HG03108 (cell line): ENCODE data around the gene ORMDL3.
"Not testable (repeated sequence)": the region's sequence is repeated elsewhere in the genome, so short reads cannot be mapped to it uniquely, and the experiment has no call there.

ENCODE experiments used
- ATAC-seq: cut with Tn5 transposase; IDR thresholded peaks from one replicate; pipeline ENCODE4 v1.9.1; 2021; ENCODE audit warnings: moderate library complexity; ENCODE audit not compliant: unreplicated experiment

Gene ORMDL3

DNA sequence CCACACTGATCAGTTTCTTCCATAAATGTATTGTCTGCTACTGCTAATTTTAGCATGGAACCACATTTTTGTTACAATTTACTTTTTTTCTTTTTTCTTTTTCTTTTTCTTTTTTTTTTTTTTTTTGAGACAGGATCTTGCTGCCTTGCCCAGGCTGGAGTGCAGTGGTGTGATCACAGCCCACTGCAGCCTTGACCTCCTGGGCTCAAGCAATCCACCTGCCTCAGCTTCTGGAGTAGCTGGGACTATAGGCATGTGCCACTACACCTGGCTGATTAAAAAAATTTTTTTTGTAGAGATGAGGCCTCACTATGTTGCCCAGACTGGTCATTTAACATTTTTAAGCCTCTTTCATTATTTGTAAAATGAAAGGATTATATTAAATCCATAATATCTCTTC lies 40.3 kb downstream of the ORMDL3 start:
- ATAC-seq: no peak

GRCh38 chr17:39886102-39886501 lies 41.3 kb downstream of the ORMDL3 start:
- not testable (repeated sequence) for ATAC-seq

DNA sequence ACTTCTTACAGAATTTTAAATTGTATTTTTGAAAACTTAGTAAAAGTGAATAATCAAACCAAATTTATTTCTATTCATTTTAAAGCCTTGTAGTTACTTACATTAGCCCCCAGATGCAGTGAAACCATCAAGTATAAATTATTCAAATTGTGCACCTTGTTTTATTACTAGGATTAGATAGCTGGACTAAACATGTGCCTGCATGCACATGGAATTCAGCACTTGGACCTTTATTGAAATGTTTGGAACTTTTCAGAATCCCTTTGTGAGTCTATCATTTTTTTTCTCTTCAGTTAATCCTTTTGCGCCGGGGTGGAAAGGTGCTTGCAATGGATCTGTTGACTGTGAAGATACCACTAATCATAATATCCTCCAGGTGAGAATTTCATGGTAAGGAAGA lies 54.6 kb downstream of the ORMDL3 start:
- ATAC-seq: no peak

GRCh38 chr17:39871801-39872200 lies 55.6 kb downstream of the ORMDL3 start:
- ATAC-seq: no peak
